H1 (cell line): Measurements from ENCODE around the gene PCCA. TPM values are rescaled to one million over a fixed set of nuclear protein-coding genes. Genes with fewer than 3 reads are reported as not detected.

Source experiments
- EGR1 ChIP-seq: IDR thresholded peaks from 2 replicates; pipeline ENCODE4 v1.6.1; 2011; ENCODE audit warnings: low read depth, low read length, borderline replicate concordance
- JUND ChIP-seq: IDR thresholded peaks from 2 replicates; pipeline ENCODE4 v1.6.1; 2011; ENCODE audit warnings: mild to moderate bottlenecking, improper control_type of control experiment, low read length
- SIRT6 ChIP-seq: IDR thresholded peaks from one replicate; pipeline ENCODE4 v1.7.1; 2012; ENCODE audit warnings: low read length, inconsistent platforms
- TEAD4 ChIP-seq: IDR thresholded peaks from 2 replicates; pipeline ENCODE4 v1.6.1; 2012; ENCODE audit warnings: low read depth, low read length, inconsistent platforms, mixed read lengths
- ZNF274 ChIP-seq: IDR thresholded peaks from 2 replicates; pipeline ENCODE4 v1.7.0; 2012; ENCODE audit warnings: low read length, borderline replicate concordance; ENCODE audit errors: extremely low read depth
- polyA plus RNA-seq, 7 experiments: library from polyadenylated mRNA; depleted of rRNA in 3 of 7; stranded (reverse) in 5 of 7; unstranded in 2 of 7; fragments of >200 nt in 5 of 7; fragments of 200-250 nt in 2 of 7; gene quantifications; 1 replicate in 5 of 7; 2 replicates in 1 of 7; 4 replicates in 1 of 7; pipeline versions ENCODE4 v1.2.1 to v1.2.3, GENCODE V29; 2011 to 2013; ENCODE audit warnings: missing spikeins in 2 of 7, mixed read lengths in 2 of 7
- total RNA-seq: library from RNA; stranded (reverse); fragmentation: NEBNext Ultra II Directional; extraction: Animal tissue kit (Norgen Biotek cat#: 25700); gene quantifications from 2 replicates; pipeline ENCODE4 v1.2.1, GENCODE V29; 2021
- TF ChIP-seq, protein P1 (sequence below): IDR thresholded peaks from 2 replicates; pipeline ENCODE4 v1.6.1; 2011; ENCODE audit warnings: low read depth, mild to moderate bottlenecking, low read length; ENCODE audit not compliant: insufficient read depth

PCCA gene
- total and polyA plus RNA-seq, 2 of the 8 experiments (the other 6 are each of a cell fraction or from before 2014, with no cell fraction given): 18.4 to 49.8 TPM

GRCh38 chr13:100334214-100334613, 245.3 kb downstream of the PCCA start (continued):
- no peak for TF ChIP-seq ZNF274
- TF ChIP-seq, protein P1, sequence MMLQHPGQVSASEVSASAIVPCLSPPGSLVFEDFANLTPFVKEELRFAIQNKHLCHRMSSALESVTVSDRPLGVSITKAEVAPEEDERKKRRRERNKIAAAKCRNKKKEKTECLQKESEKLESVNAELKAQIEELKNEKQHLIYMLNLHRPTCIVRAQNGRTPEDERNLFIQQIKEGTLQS: no peak
- no peak for TF ChIP-seq TEAD4
- no peak for TF ChIP-seq EGR1
- TF ChIP-seq SIRT6: no peak
- TF ChIP-seq JUND: no peak
